Thyroid gland (tissue), 4 donors: ENCODE measurements around the gene MYMK. TPM values are rescaled to one million over a fixed set of nuclear protein-coding genes. Genes with fewer than 3 reads are reported as not detected.

ENCODE experiments used
- DNase-seq, 2 donors: peaks; one replicate each; pipeline ENCODE4 v3.0.0-alpha.2; 2019
- H3K27ac ChIP-seq, 3 donors: fragments of 200-600 bp; sonication (generic); 1 replicate in 2 of 3; 2 replicates in 1 of 3; pipeline ENCODE4 v1.5.1; 2016 to 2019; ENCODE audit warnings: mild to moderate bottlenecking in 1 of 3, moderate library complexity in 1 of 3
- H3K27me3 ChIP-seq: fragments of 200-600 bp; sonication (generic); one replicate; pipeline ENCODE4 v1.5.1; 2019
- H3K36me3 ChIP-seq, 2 donors: fragments of 200-600 bp; sonication (generic); one replicate each; pipeline ENCODE4 v1.5.1; 2016 to 2019
- H3K4me1 ChIP-seq, 2 donors: fragments of 200-600 bp; sonication (generic); one replicate each; pipeline ENCODE4 v1.5.1; 2017 to 2019
- H3K4me3 ChIP-seq, 3 donors: fragments of 200-600 bp; sonication (generic); replicated peaks in 1 of 3; 1 replicate in 2 of 3; 2 replicates in 1 of 3; pipeline ENCODE4 v1.5.1; 2016; ENCODE audit warnings: mild to moderate bottlenecking in 1 of 3
- H3K9me3 ChIP-seq: fragments of 200-600 bp; sonication (generic); one replicate; pipeline ENCODE4 v1.5.1; 2017
- POLR2A ChIP-seq, 2 donors: fragments of 450-650 bp; IDR thresholded peaks; one replicate each; pipeline ENCODE4 v1.6.1; 2017; ENCODE audit warnings: antibody characterized with exemption in 2 of 2, mild to moderate bottlenecking in 2 of 2, moderate library complexity in 1 of 2
- WGBS, 2 donors: methylation state at CpG; one replicate each; pipeline ENCODE4 v1.1.5; 2017; 5-methylcytosine and 5-hydroxymethylcytosine counted together
- intact Hi-C: fragments of 100-400 bp; cut with DNase I; formaldehyde crosslinking; loops from one replicate; pipeline ENCODE4 v1.15.1; 2023
- total RNA-seq, 4 donors: library from RNA; depleted of rRNA; stranded (reverse); fragments of >200 nt; gene quantifications; one replicate each; pipeline ENCODE4 v1.2.3, GENCODE V29; 2016
- TF ChIP-seq, protein P1 (sequence below), 6 experiments: fragments of 200-600 bp in 3 of 6; fragments of 450-650 bp in 3 of 6; sonication (generic) in 3 of 6; IDR thresholded peaks; one replicate each; pipeline ENCODE4 v1.5.1; 2016 to 2019; ENCODE audit warnings: antibody characterized with exemption in 6 of 6, mild to moderate bottlenecking in 2 of 6, inconsistent platforms in 1 of 6, moderate library complexity in 1 of 6

Gene MYMK
- total RNA-seq, 4 donors from 2014 or later: not detected

DNA sequence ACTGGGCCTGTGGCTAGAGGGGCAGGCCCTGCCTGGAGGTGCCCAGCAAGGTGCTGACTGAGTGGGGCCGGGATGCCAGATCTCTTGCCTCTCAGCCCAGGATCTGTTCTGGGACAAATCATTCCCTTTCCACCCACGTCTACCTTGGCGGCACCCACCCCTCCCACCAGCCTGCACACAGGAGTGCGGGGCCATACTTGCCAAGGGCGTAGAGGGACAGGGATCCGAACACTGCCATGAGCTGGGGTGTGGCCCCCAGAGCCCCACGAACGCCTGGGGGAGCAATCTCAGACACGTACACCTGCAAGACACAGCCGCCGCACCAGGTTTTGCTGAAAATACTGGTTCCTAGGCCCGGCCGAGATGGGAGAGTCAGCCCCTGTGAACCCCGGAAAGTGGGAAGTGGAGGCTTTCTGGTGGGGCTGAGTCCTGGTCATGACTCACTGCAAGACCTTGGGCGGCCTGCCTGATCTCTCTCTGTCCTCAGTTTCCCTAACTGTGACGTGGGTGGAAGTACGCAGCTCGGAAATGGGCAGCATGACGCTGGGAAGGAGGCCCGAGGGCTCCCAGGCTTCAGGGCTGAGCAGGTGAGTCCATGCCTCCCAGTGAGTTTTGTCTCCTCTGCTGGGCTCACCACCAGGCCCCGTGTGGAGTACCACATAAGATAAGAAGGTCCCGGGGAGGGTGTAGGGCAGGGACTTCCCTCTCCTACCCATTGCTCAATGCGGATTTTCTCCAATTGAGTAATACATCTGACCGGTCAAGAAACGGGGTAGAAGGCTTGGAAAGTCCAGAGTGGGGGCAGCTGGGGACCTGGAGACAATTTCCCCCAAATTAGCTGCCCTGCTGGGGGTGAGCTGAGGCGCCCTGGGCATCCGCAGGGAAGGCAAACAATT lies 48.5 kb downstream of the MYMK start:
- Histone ChIP-seq H3K4me1 (peaks cover 5 to 13% of the 10 kb centered on the region in 2 donors), H3K27ac (no peak overlapping the region), H3K9me3 (no peaks in the 10 kb centered on the region), H3K4me3 (no peak overlapping the region), H3K27me3 (no peaks in the 10 kb centered on the region), H3K36me3 (no peaks in the 10 kb centered on the region)
- TF ChIP-seq, protein P1, sequence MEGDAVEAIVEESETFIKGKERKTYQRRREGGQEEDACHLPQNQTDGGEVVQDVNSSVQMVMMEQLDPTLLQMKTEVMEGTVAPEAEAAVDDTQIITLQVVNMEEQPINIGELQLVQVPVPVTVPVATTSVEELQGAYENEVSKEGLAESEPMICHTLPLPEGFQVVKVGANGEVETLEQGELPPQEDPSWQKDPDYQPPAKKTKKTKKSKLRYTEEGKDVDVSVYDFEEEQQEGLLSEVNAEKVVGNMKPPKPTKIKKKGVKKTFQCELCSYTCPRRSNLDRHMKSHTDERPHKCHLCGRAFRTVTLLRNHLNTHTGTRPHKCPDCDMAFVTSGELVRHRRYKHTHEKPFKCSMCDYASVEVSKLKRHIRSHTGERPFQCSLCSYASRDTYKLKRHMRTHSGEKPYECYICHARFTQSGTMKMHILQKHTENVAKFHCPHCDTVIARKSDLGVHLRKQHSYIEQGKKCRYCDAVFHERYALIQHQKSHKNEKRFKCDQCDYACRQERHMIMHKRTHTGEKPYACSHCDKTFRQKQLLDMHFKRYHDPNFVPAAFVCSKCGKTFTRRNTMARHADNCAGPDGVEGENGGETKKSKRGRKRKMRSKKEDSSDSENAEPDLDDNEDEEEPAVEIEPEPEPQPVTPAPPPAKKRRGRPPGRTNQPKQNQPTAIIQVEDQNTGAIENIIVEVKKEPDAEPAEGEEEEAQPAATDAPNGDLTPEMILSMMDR (IDR thresholded peaks at IDR 0.05): no peak
- no peak for TF ChIP-seq POLR2A (IDR thresholded peaks at IDR 0.05)
- DNase-seq: no peak
- intact Hi-C loops: no loop called here
- WGBS, 2 donors: 86 to 92% methylated on average over 13 to 27 of the region's 27 CpGs

DNA sequence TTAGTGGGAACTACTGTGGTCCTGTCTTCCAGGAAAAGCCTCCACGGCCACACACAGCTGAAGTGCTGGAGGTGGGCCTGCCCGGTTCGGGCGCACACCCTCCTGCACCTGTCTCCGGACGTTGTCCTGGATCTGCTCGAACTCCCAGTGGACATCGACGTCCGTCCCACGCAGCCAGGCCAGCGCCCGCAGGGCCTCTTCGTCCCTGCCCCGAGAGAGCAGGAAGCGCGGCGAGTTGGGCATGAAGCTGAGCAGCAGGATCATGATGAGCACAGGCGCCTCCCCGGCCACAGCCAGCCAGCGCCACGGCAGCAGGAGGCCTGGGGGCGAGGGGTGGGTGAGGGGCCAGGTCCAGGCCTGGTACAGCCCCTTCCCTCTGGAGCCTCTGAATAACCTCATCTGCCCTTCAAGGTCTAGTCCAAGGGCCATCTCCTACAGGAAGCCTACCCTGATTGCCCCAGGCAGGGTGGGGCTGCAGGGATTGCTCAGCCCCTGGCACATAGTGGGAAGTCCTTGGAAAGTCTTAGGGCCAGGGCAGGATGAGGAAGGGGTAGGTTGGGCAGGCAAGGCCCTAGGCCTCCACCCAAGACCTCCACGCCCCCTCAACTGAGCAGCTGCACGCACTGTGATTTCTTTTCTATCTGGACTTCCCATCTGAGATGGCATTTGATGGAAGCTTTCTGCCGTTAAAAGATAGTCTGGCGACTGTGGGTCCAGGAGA lies 49.3 kb downstream of the MYMK start:
- 90 to 97% methylated on average over 15 to 18 of the region's 27 CpGs for WGBS, 2 donors
- Histone ChIP-seq H3K9me3 (no peaks in the 10 kb centered on the region), H3K27ac (no peak overlapping the region), H3K4me3 (no peak overlapping the region), H3K4me1 (peaks cover 5 to 13% of the 10 kb centered on the region in 2 donors), H3K36me3 (no peaks in the 10 kb centered on the region), H3K27me3 (no peaks in the 10 kb centered on the region)
- intact Hi-C loops: no loop called here
- DNase-seq: no peak
- TF ChIP-seq, protein P1 (IDR thresholded peaks at IDR 0.05): no peak
- TF ChIP-seq POLR2A (IDR thresholded peaks at IDR 0.05): no peak

DNA sequence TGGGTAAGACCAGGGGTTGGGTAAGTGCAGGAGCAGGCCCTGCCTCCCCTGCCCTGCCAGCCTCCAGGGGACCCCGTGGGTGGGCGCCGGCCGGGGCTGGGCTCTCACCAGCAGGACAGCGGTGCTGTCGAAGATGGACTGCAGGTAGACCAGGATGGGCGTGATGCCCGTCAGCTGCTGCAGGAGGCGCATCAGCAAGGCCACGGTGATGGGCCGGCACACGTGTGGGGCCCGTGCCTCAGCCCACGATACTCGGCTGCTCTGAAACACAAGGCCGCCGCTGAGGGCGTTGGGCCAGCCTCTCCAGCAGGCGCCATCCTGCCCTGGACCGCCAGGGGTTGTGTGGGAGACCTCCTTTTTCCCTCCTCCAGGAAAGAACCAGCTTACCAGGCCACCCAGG lies 49.9 kb downstream of the MYMK start:
- Histone ChIP-seq H3K4me1 (peaks cover 5 to 13% of the 10 kb centered on the region in 2 donors), H3K27ac (no peak overlapping the region), H3K27me3 (no peaks in the 10 kb centered on the region), H3K36me3 (no peaks in the 10 kb centered on the region), H3K4me3 (no peak overlapping the region), H3K9me3 (no peaks in the 10 kb centered on the region)
- TF ChIP-seq, protein P1 (IDR thresholded peaks at IDR 0.05): no peak
- TF ChIP-seq POLR2A (IDR thresholded peaks at IDR 0.05): no peak
- 84 to 89% methylated on average over 11 of the region's 20 CpGs for WGBS, 2 donors
- no peak for DNase-seq
- intact Hi-C loops: no loop called here

DNA sequence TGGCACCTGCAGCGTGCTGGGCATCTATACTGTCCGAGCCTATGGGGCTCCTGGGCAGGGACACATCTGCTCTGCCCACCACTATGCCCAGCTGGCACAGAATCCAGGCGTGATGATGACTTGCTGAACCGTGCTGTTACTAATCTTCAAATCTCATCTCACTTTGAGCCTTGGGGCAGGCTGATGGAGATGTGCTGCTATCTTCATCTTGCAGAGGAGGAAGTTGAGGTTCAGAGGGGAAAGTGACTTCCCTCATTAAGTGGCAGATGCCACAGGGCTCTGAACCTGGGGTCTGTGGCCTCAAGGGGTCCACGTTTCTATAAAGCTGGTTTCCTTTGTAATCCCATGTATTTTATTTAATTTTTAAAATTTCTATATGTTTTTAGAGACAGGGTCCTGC lies 50.5 kb downstream of the MYMK start:
- 66 to 87% methylated on average over 4 to 5 of the region's 5 CpGs for WGBS, 2 donors

More for the DNA sequence above, 50.5 kb downstream of the MYMK start:
- intact Hi-C loops: no loop called here
- Histone ChIP-seq H3K27ac (no peak overlapping the region), H3K4me1 (peaks cover 1 to 9% of the 10 kb centered on the region in 2 donors), H3K4me3 (no peak overlapping the region), H3K27me3 (no peaks in the 10 kb centered on the region), H3K9me3 (no peaks in the 10 kb centered on the region), H3K36me3 (no peaks in the 10 kb centered on the region)
- TF ChIP-seq POLR2A (IDR thresholded peaks at IDR 0.05): no peak
- TF ChIP-seq, protein P1 (IDR thresholded peaks at IDR 0.05): no peak
- no peak for DNase-seq
